ENCODE measurements around the gene MAU2.

Gene MAU2

DNA sequence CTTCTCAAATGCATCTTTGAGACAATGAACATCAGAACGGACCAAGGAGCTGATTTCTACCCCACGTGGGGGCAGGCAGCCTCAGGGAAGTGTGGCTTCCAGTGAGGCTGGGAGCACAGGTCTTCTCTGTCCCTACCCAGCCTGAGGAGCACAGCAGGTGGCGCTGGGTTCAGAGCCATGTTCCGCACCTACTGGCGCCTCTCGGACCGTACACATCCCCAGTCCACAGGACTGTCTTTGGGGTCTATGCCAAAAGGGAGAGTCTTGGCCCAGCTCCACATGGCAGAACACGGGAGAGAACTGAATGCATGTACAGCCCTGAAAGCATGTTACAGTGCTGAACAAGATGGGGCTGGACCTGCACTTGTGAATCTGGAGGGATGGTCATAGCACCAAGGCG is 22.9 kb upstream of the MAU2 start:
- no peak for TF ChIP-seq ZBTB7A (IDR thresholded peaks at IDR 0.05; ENCODE audit: low read depth)
- no peak for TF ChIP-seq RAD21 (IDR thresholded peaks at IDR 0.05; ENCODE audit: low read depth)
- no peak for TF ChIP-seq TCF12 (IDR thresholded peaks at IDR 0.05; ENCODE audit: low read depth)
- no peak for TF ChIP-seq FOXM1 (IDR thresholded peaks at IDR 0.05; ENCODE audit: borderline replicate concordance, low read depth)
- no peak for TF ChIP-seq CEBPB (IDR thresholded peaks at IDR 0.05)
- no peak for TF ChIP-seq EP300 (IDR thresholded peaks at IDR 0.05; ENCODE audit: borderline replicate concordance)
- TF ChIP-seq CREB1 (IDR thresholded peaks at IDR 0.05; ENCODE audit: low read depth): no peak
- TF ChIP-seq REST (IDR thresholded peaks at IDR 0.05; ENCODE audit: low read depth): no peak
- no peak for TF ChIP-seq YY1 (IDR thresholded peaks at IDR 0.05; ENCODE audit: low read depth)
- no peak for TF ChIP-seq TAF1 (IDR thresholded peaks at IDR 0.05; ENCODE audit: low read depth)
- no peak for TF ChIP-seq EGR1 (IDR thresholded peaks at IDR 0.05)

DNA sequence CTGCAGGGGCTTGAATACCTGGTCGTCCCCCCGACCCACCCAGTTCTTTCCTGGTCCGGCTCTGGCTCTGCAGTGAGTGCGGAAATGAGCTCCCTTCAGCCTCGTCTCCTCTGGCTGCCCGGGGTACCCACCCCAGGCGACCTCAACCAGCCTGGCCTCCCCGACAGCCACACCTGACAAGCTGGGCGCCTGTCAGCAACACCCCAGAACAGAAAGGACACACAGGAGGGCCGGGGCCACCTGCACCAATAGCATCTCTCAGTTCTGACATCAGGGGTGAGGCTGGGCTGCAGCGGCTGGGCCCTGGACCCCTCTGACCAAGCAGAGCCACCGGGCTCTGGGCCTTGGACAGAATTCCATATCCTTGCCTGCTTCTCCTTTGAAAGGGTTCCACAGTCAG is 20.0 kb upstream of the MAU2 start:
- TF ChIP-seq TCF12 (IDR thresholded peaks at IDR 0.05; ENCODE audit: low read depth): no peak
- no peak for TF ChIP-seq FOXM1 (IDR thresholded peaks at IDR 0.05; ENCODE audit: borderline replicate concordance, low read depth)
- TF ChIP-seq RAD21 (IDR thresholded peaks at IDR 0.05; ENCODE audit: low read depth): no peak
- no peak for TF ChIP-seq TAF1 (IDR thresholded peaks at IDR 0.05; ENCODE audit: low read depth)
- TF ChIP-seq, protein P1, sequence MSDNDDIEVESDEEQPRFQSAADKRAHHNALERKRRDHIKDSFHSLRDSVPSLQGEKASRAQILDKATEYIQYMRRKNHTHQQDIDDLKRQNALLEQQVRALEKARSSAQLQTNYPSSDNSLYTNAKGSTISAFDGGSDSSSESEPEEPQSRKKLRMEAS (IDR thresholded peaks at IDR 0.05): no peak
- no peak for TF ChIP-seq TEAD4 (IDR thresholded peaks at IDR 0.05)
- no peak for TF ChIP-seq EGR1 (IDR thresholded peaks at IDR 0.05)
- TF ChIP-seq EP300 (IDR thresholded peaks at IDR 0.05; ENCODE audit: borderline replicate concordance): no peak
- TF ChIP-seq CREB1 (IDR thresholded peaks at IDR 0.05; ENCODE audit: low read depth): no peak
- TF ChIP-seq REST (IDR thresholded peaks at IDR 0.05; ENCODE audit: low read depth): no peak
- TF ChIP-seq ZBTB7A (IDR thresholded peaks at IDR 0.05; ENCODE audit: low read depth): no peak

DNA sequence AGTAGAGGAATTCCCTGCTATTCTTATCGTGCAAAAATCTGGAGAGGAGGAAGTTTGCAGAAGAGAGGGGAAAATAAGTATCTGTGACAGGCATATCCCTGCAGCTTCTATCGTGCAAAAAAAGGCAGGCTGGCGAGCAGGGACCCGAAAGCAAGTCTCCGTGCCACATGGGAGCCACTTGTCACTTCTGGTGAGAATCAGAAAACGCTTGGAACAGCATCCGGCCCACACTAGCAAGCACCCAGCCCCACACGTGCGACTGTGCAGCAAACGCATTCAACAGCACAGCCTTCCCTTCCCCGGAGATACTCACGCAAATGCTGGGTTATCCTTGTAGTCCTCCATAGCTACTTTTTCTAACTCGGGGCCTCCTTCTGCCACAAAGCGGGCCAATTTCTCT is 17.2 kb upstream of the MAU2 start:
- TF ChIP-seq TEAD4 (IDR thresholded peaks at IDR 0.05): no peak
- no peak for TF ChIP-seq TCF12 (IDR thresholded peaks at IDR 0.05; ENCODE audit: low read depth)
- no peak for TF ChIP-seq FOXM1 (IDR thresholded peaks at IDR 0.05; ENCODE audit: borderline replicate concordance, low read depth)
- TF ChIP-seq TAF1 (IDR thresholded peaks at IDR 0.05; ENCODE audit: low read depth): no peak
- no peak for TF ChIP-seq RAD21 (IDR thresholded peaks at IDR 0.05; ENCODE audit: low read depth)
- TF ChIP-seq ZBTB7A (IDR thresholded peaks at IDR 0.05; ENCODE audit: low read depth): no peak
- TF ChIP-seq EP300 (IDR thresholded peaks at IDR 0.05; ENCODE audit: borderline replicate concordance): no peak
- TF ChIP-seq NFIC (IDR thresholded peaks at IDR 0.05): no peak
- TF ChIP-seq YY1 (IDR thresholded peaks at IDR 0.05; ENCODE audit: low read depth): no peak
- TF ChIP-seq USF1 (IDR thresholded peaks at IDR 0.05): no peak
- TF ChIP-seq REST (IDR thresholded peaks at IDR 0.05; ENCODE audit: low read depth): no peak
- TF ChIP-seq CREB1 (IDR thresholded peaks at IDR 0.05; ENCODE audit: low read depth): no peak
- TF ChIP-seq CEBPB (IDR thresholded peaks at IDR 0.05): no peak
- TF ChIP-seq, protein P1 (IDR thresholded peaks at IDR 0.05): no peak

- TF ChIP-seq NFIC (IDR thresholded peaks at IDR 0.05) (no peak), TEAD4 (IDR thresholded peaks at IDR 0.05) (no peak), CEBPB (IDR thresholded peaks at IDR 0.05) (no peak), ZBTB7A (IDR thresholded peaks at IDR 0.05; ENCODE audit: low read depth) (no peak), USF1 (IDR thresholded peaks at IDR 0.05) (no peak), RAD21 (IDR thresholded peaks at IDR 0.05; ENCODE audit: low read depth) (no peak), REST (IDR thresholded peaks at IDR 0.05; ENCODE audit: low read depth) (no peak)
Measured at GRCh38 chr19:19304186-19304965, 16.3 kb upstream of the MAU2 start.

Measured in Ishikawa (cell line).